ACC112 (cell line): Measurements from ENCODE around the gene ARHGEF17.
A peak's percentile ranks its signal among the peaks of the same experiment; 100 is the strongest.

Experiments
- H2AFZ ChIP-seq: fragments of 200-600 bp; sonication (generic); one replicate; pipeline ENCODE4 v1.6.0; 2017; ENCODE audit warnings: antibody characterized with exemption, low read length; ENCODE audit not compliant: unreplicated experiment
- H3K27ac ChIP-seq: fragments of 200-600 bp; sonication (generic); 2 replicates; pipeline ENCODE4 v1.5.1; 2014; ENCODE audit warnings: low read depth, mild to moderate bottlenecking, antibody characterized with exemption, low read length, moderate library complexity
- H3K27me3 ChIP-seq: fragments of 200-600 bp; sonication (generic); 2 replicates; pipeline ENCODE4 v1.6.1; 2014; ENCODE audit warnings: mild to moderate bottlenecking, antibody characterized with exemption, low read length, moderate library complexity, mixed read lengths; ENCODE audit not compliant: insufficient read depth
- H3K36me3 ChIP-seq: fragments of 200-600 bp; sonication (generic); 2 replicates; pipeline ENCODE4 v1.6.1; 2016; ENCODE audit warnings: mild to moderate bottlenecking, antibody characterized with exemption, low read length, moderate library complexity, mixed read lengths; ENCODE audit not compliant: insufficient read depth
- H3K4me1 ChIP-seq: fragments of 200-600 bp; sonication (generic); one replicate; pipeline ENCODE4 v1.6.1; 2016; ENCODE audit warnings: low read length, mixed read lengths; ENCODE audit not compliant: insufficient read depth, unreplicated experiment, control insufficient read depth
- H3K4me3 ChIP-seq: fragments of 200-600 bp; sonication (generic); 2 replicates; pipeline ENCODE4 v1.5.1; 2014; ENCODE audit warnings: mild to moderate bottlenecking, low read depth, low read length
- H3K79me2 ChIP-seq: fragments of 200-600 bp; sonication (generic); one replicate; pipeline ENCODE4 v1.6.0; 2016; ENCODE audit warnings: low read length; ENCODE audit not compliant: control insufficient read depth, unreplicated experiment, insufficient read depth

The ARHGEF17 gene

GRCh38 chr11:73295241-73295995 lies 12.7 kb upstream of the ARHGEF17 start:
- Histone ChIP-seq H3K4me3 (no peak overlapping the region), H3K36me3 (no peaks in the 10 kb centered on the region), H3K27ac (peak overlapping the region; percentile 55), H3K27me3 (no peaks in the 10 kb centered on the region), H2AFZ (peak overlapping the region; percentile 28), H3K79me2 (no peaks in the 10 kb centered on the region), H3K4me1 (peaks cover 22% of the 10 kb centered on the region)

- peak overlapping the region; percentile 28 for H2AFZ ChIP-seq
- no peaks in the 10 kb centered on the region for H3K36me3 ChIP-seq
- peaks cover 22% of the 10 kb centered on the region for H3K4me1 ChIP-seq
- no peak overlapping the region for H3K27ac ChIP-seq
- no peaks in the 10 kb centered on the region for H3K79me2 ChIP-seq
- H3K27me3 ChIP-seq, result no peaks in the 10 kb centered on the region
- no peak overlapping the region for H3K4me3 ChIP-seq
These were observed 12.1 kb upstream of the ARHGEF17 start for GRCh38 chr11:73295996-73296318.

DNA sequence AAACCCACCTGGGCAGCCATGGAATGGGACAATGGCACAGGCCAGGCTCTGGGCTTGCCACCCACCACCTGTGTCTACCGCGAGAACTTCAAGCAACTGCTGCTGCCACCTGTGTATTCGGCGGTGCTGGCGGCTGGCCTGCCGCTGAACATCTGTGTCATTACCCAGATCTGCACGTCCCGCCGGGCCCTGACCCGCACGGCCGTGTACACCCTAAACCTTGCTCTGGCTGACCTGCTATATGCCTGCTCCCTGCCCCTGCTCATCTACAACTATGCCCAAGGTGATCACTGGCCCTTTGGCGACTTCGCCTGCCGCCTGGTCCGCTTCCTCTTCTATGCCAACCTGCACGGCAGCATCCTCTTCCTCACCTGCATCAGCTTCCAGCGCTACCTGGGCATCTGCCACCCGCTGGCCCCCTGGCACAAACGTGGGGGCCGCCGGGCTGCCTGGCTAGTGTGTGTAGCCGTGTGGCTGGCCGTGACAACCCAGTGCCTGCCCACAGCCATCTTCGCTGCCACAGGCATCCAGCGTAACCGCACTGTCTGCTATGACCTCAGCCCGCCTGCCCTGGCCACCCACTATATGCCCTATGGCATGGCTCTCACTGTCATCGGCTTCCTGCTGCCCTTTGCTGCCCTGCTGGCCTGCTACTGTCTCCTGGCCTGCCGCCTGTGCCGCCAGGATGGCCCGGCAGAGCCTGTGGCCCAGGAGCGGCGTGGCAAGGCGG lies 11.4 kb upstream of the ARHGEF17 start:
- Histone ChIP-seq H3K4me1 (peaks cover 22% of the 10 kb centered on the region), H3K36me3 (no peaks in the 10 kb centered on the region), H2AFZ (no peak overlapping the region), H3K79me2 (no peaks in the 10 kb centered on the region), H3K27me3 (no peaks in the 10 kb centered on the region), H3K4me3 (no peak overlapping the region), H3K27ac (no peak overlapping the region)

DNA sequence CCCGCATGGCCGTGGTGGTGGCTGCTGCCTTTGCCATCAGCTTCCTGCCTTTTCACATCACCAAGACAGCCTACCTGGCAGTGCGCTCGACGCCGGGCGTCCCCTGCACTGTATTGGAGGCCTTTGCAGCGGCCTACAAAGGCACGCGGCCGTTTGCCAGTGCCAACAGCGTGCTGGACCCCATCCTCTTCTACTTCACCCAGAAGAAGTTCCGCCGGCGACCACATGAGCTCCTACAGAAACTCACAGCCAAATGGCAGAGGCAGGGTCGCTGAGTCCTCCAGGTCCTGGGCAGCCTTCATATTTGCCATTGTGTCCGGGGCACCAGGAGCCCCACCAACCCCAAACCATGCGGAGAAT lies 10.9 kb upstream of the ARHGEF17 start:
- H3K4me3 ChIP-seq, result no peak overlapping the region
- no peaks in the 10 kb centered on the region for H3K27me3 ChIP-seq
- no peaks in the 10 kb centered on the region for H3K36me3 ChIP-seq
- H2AFZ ChIP-seq, result no peak overlapping the region
- H3K79me2 ChIP-seq, result no peaks in the 10 kb centered on the region
- peaks cover 18% of the 10 kb centered on the region for H3K4me1 ChIP-seq
- H3K27ac ChIP-seq, result no peak overlapping the region

- H3K4me1 ChIP-seq, result peaks cover 14% of the 10 kb centered on the region
- no peaks in the 10 kb centered on the region for H3K36me3 ChIP-seq
- no peaks in the 10 kb centered on the region for H3K27me3 ChIP-seq
- H2AFZ ChIP-seq, result no peak overlapping the region
- no peak overlapping the region for H3K4me3 ChIP-seq
- no peak overlapping the region for H3K27ac ChIP-seq
- H3K79me2 ChIP-seq, result no peaks in the 10 kb centered on the region
These were observed 10.4 kb upstream of the ARHGEF17 start for GRCh38 chr11:73297702-73298101.

DNA sequence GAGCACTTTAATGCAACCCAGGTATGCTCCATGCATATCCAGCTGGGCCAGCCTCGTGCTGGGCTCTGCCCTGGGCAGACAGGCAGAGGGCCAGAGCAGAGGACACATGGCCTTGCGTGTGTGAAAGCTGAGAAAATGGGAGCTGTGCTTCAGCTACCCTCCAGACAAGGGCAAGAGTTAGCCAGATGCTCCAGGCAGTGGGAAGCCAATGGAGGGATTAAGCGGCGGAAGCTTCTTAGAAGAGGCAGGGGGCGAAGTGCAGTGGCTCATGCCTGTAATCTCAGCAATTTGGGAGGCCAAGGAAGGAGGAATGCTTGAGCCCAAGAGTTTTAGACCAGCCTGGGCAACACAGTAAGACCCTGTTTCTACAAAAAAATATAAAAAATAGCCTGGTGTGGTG lies 9.8 kb upstream of the ARHGEF17 start:
- H3K79me2 ChIP-seq, result no peaks in the 10 kb centered on the region
- no peak overlapping the region for H3K4me3 ChIP-seq
- H2AFZ ChIP-seq, result no peak overlapping the region
- no peaks in the 10 kb centered on the region for H3K36me3 ChIP-seq
- H3K4me1 ChIP-seq, result peaks cover 13% of the 10 kb centered on the region
- no peak overlapping the region for H3K27ac ChIP-seq
- H3K27me3 ChIP-seq, result no peaks in the 10 kb centered on the region

- Histone ChIP-seq H3K27ac (no peak overlapping the region), H3K4me3 (no peak overlapping the region), H2AFZ (no peak overlapping the region), H3K36me3 (no peaks in the 10 kb centered on the region), H3K79me2 (no peaks in the 10 kb centered on the region), H3K27me3 (no peaks in the 10 kb centered on the region), H3K4me1 (peaks cover 10% of the 10 kb centered on the region)
These were observed 8.3 kb upstream of the ARHGEF17 start for GRCh38 chr11:73299751-73300150.

DNA sequence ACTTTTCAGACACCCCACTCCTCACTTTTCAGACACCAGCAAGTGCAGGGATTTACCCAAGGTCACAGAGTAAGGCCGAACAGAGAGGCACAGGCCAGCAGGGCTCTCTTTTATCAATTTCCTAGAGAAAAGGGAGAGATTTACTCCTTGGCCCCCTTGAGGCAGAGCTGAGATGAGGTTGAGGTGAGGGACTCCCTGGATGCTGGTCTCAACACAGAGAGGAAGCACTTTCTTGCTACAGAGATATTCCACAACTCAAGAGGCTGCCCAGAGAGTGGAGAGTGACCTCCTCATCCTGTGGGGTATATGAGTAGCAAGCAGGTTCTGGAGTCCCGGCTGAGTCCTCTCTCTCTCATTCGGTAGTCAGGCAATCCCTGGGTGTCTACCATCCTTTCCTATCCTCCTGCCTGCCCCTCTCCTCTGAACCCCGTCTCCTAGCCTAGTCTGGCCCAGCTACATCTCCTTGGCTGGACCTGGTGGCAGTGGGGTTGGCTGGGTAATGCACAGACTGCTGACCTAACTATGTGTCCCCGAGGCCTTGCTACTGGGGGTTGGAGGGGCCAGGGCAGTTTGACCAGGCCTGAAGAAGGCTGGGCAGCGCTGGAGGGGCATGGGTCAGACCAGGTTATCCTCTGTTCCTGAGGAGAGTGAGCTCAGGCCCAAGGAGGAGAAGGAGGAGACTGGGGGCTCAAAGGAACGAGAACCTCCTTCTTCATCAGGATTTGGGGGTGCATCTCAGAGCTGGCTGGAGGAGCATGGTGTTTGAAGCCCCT lies 1.8 kb upstream of the ARHGEF17 start:
- no peaks in the 10 kb centered on the region for H3K36me3 ChIP-seq
- H2AFZ ChIP-seq, result no peak overlapping the region
- no peak overlapping the region for H3K4me3 ChIP-seq
- peaks cover 27% of the 10 kb centered on the region for H3K4me1 ChIP-seq
- H3K27ac ChIP-seq, result no peak overlapping the region
- peaks cover 19% of the 10 kb centered on the region for H3K79me2 ChIP-seq
- H3K27me3 ChIP-seq, result no peaks in the 10 kb centered on the region

DNA sequence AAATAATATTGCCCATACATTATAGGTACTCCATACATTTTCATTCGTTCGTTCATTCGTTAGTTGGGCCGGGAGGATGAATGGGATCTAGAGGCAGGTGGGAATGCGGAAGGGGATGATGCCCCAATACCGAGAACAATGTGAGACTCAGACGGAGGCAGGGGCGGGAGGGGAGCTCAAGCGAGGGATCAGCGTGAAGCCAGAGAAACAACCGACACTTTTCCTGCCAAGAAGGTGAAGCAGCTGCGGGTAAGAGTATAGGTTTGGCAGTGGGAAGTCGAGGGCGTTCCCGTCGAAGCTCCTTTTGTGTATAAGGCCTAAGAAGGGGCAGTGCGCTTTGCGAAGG lies 1.1 kb upstream of the ARHGEF17 start:
- Histone ChIP-seq H3K36me3 (no peaks in the 10 kb centered on the region), H3K4me1 (peaks cover 34% of the 10 kb centered on the region), H3K79me2 (peaks cover 26% of the 10 kb centered on the region), H3K27me3 (no peaks in the 10 kb centered on the region), H3K4me3 (peak overlapping the region; percentile 78), H2AFZ (peak overlapping the region; percentile 90), H3K27ac (peak overlapping the region; percentile 56)

GRCh38 chr11:73307323-73308002 lies 613 bp upstream of the ARHGEF17 start:
- peaks cover 39% of the 10 kb centered on the region for H3K4me1 ChIP-seq
- H2AFZ ChIP-seq, result peak overlapping the region; percentile 90
- peak overlapping the region; percentile 87 for H3K27ac ChIP-seq
- no peaks in the 10 kb centered on the region for H3K27me3 ChIP-seq
- H3K79me2 ChIP-seq, result peaks cover 31% of the 10 kb centered on the region
- H3K36me3 ChIP-seq, result no peaks in the 10 kb centered on the region
- H3K4me3 ChIP-seq, result peak overlapping the region; percentile 87
